HG03064 (cell line): ENCODE results near the gene HYAL1.

Experiments
- ATAC-seq: cut with Tn5 transposase; IDR thresholded peaks from one replicate; pipeline ENCODE4 v1.9.1; 2021; ENCODE audit warnings: low read depth; ENCODE audit not compliant: unreplicated experiment

HYAL1 gene

GRCh38 chr3:50336452-50337174 is 33.2 kb upstream of the HYAL1 start:
- ATAC-seq: peak; percentile 24

DNA sequence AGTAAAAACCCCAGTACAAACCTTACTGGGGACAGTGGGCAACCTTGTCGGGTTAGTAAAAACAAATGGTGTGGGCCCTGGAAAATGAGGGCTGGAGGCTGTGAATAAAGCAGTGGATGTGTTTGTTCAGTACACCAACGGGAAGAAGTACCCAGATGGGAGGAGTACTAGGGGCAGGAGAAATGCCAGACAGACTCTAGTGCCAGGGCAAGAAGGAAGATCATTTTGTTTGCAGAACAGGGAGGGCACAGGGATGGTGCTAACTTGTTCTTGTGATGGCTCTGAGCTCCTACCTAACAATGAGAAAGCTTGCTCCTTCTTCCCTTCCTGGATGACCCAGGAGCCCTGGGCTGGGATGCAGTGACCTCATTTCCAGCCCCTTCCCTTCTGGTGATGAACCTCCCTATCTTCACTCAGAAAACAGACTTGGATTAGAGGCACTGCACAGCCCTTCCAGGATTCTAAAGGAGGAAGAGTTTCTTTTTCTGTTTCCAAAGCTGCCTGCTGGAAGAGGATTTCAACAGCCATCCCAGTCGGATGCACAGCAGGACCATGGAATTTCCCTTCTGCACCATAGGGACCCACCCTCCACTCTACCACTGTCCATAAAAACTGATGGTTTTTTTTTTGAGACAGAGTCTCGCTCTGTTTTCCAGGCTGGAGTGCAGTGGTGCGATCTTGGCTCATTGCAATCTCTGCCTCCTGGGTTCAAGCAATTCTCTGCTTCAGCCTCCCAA is 31.1 kb upstream of the HYAL1 start:
- ATAC-seq: no peak

DNA sequence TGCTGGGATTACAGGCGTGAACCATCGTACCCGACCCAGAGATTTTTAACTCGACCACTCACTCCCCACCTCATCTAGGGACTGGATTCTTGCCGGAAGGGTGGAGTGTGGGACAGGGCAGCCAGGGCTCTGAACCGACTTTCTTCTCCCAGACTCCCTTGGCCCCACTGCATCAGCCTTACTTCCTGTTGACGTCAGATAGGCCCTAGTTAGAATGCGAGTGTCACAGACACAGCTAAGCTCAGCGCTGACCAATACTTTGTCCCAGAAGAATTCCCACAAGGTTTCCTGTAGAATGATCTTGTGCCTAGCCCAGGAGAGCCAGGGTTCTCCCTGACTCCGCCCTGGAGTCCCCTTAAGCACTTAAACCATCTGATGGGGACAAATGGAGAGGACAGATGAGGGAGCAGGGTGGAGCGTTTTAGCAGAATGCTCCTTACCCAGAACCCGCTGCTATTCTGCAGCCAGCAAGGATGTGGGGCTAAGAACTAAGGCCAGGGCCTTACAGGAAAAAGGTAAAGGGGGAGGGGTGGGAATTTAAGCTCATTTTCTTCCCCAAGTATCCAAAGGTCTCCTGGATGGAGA is 30.5 kb upstream of the HYAL1 start:
- no peak for ATAC-seq

GRCh38 chr3:50331364-50331907 is 28.1 kb upstream of the HYAL1 start:
- ATAC-seq: no peak

- no peak for ATAC-seq
Measured at GRCh38 chr3:50330330-50330729, 27.0 kb upstream of the HYAL1 start.

- ATAC-seq: peak; percentile 64
Measured at GRCh38 chr3:50327943-50328691, 24.7 kb upstream of the HYAL1 start, which contains the start of gene TUSC2. TSS of gene TUSC2 (minus strand) at chr3:50328223. CDS start at chr3:50328099, 124 bp downstream.

DNA sequence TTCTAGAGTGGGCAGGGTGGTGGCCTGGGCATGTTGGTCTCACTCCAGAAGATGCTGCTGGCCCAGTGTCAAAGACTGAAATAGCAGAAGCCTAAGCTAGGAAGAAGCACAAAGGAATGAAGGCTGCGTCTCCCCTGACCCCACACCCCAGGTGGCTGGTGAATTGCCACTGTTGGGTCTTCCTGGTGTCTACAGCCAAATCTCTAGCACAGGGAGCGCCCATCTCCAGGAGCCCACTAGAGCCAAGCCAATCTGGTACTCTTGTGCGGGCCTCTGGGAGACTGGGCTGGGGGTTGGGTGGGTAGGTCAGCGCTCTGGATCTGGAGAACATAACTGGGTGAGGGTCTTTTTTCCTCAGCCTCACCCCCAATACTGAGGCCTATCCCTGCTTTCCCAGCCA is 23.8 kb upstream of the HYAL1 start:
- no peak for ATAC-seq

- ATAC-seq: no peak
Measured at GRCh38 chr3:50326182-50326541, 22.8 kb upstream of the HYAL1 start.

DNA sequence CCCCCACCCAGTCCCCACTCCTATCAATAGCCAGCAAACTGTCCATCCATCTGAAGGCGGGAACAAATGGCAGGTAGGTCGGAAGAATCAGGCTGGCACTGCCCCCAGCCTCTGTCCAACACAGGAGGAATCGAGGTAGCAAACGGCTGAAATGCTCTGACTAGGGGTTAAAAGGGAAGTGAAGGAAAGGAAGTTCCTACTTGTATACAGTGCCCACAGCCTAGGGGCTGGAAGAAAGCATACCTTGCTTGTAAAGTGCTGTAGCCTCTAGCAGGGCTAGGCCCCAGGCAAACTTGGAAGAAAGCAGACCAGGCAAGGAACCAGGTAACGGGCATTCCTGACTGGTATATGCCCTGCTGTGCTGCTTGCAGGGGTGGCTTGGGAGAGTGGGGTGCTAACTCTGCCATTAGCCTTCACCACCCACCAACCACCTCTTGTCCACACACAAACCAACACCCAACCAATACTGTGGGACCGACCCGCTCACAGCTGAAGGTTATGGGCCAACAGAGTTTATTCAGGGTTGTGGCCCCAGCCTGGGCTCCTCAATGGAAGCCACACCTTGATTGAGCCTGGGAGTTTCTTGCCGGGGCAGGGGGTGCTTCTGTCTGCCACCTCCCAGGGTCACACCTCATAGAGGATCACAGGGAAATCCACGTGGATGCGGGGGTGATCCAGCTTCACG is 22.3 kb upstream of the HYAL1 start:
- ATAC-seq: no peak

DNA sequence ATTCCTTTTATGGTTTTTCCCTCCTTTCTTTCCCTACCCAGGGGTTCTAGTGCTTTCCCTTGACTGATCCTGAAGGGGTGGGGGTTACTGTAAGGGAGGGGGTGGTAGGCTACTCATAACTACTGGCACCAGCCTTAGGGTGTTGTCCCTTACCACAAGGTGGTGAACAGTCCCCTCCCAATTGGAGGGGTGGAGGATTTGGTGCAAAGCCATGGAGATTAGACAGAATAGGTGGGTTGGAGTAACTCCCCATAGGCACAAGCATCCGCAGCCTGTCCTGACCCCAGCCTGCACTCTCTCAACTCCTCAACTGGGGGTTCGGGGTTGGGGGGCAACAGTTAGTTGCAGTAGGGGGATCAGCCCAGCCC is 21.7 kb upstream of the HYAL1 start:
- no peak for ATAC-seq

DNA sequence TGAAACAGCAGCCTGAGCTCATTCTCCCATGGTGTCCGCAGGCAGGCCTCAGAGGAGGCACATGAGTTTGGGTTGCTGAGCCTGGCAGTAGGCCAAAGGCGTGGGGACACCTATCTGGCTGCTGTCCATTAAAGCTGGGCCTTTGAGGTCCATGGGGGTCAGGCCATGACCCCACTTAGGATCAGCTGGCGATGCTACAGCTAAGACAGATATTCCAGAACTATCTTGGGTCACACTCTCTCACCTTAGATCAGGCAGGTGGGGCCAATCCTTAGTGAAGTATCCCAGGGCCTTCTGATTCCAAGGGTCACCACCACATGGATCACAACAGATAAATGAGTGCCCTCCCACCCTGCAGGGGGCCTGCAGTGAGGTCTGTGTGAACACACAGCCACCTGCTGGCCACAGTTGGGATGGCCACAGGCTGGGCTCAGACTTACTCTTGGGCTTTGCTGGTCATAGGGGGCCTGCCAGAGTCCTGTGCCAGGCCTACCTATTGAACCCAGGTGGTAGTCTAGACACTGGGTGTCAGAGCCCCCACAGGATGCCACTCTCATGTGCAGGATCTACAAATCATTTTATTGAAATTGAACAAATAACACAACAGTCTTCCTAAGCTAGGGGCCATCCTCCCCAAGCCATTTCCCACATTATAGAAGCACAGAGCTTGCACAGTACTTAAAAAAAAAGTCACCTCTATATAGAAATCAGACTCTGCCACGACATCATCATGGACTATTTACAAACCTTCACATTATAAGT is 21.2 kb upstream of the HYAL1 start:
- no peak for ATAC-seq

GRCh38 chr3:50323614-50324199 is 20.3 kb upstream of the HYAL1 start:
- no peak for ATAC-seq

DNA sequence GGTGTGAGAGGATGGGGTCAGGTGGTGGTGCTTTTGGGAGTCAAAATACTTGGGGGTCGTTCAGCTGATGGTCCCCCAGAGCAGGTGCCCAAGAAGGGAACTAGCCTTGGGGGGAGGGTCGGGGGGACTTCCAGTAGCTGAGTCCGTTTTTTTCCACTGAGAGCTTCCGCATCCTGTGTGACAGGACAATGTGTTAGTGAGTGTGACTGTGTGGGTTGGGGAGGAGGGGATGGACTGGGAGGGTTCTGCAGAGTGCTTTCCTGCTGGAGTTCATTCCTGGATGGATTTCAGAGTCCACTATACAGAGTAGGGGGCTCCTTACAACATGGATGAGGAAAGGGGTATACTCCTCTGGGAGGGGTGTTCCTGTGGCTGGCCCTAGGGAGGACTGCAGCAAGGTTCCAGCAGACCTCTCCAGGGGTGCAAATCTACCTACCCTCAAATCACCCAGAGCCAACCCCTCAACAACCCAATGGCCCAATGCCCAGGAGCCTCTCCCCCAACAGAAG is 19.8 kb upstream of the HYAL1 start:
- ATAC-seq: no peak

DNA sequence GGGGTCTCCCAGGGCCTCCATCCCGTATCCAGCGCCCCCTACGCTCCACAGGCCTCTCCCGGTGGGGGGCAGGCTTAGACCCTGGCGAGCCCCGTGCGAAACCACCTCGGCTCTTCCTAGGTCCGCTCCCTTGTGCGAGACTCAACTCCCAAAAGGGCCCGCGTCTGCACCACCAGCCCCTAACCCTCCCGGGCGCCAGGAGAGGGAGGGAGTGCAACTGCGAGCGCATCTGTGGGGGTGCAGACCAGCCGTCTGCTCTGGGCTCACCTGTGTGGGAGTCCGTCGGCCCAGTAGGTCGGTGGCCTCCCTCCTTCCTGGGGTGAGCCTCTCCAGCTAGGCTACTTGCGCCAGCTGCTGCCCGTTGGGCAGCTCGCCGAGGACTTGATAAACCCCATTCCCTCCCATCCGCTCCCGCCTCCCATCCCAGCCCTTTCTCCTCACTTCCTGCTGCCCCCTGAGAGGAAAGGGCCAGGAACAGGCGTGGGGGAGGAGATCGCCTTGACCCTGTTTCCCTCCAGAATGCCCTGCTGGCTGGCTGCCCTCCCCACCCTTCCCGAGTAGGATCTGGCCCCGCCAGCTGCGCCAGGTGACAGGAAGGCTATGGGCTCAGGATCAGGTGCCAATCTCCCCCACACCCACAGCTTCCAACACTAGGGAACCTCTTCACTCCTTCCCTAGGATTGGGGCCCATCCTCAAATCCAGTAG is 19.2 kb upstream of the HYAL1 start, which contains the start of gene HYAL2:
Gene HYAL2 (minus strand): TSS at position 360 of the 706 bp plus-strand sequence. CDS start 2,256 bp downstream, outside the sequence.
- ATAC-seq: no peak

GRCh38 chr3:50322115-50322385 is 18.7 kb upstream of the HYAL1 start:
- no peak for ATAC-seq

GRCh38 chr3:50321336-50322114 is 18.2 kb upstream of the HYAL1 start:
- peak; percentile 79 for ATAC-seq

- ATAC-seq: peak; percentile 48
Measured at GRCh38 chr3:50320853-50321335, 17.5 kb upstream of the HYAL1 start.
